ENCODE data around the gene IFNL2. TPM values are rescaled to one million over a fixed set of nuclear protein-coding genes. Genes with fewer than 3 reads are reported as not detected.
A peak's percentile ranks its signal among the peaks of the same experiment; 100 is the strongest.

The IFNL2 gene
- polyA plus RNA-seq, 1 donor from 2014 or later = not detected

DNA sequence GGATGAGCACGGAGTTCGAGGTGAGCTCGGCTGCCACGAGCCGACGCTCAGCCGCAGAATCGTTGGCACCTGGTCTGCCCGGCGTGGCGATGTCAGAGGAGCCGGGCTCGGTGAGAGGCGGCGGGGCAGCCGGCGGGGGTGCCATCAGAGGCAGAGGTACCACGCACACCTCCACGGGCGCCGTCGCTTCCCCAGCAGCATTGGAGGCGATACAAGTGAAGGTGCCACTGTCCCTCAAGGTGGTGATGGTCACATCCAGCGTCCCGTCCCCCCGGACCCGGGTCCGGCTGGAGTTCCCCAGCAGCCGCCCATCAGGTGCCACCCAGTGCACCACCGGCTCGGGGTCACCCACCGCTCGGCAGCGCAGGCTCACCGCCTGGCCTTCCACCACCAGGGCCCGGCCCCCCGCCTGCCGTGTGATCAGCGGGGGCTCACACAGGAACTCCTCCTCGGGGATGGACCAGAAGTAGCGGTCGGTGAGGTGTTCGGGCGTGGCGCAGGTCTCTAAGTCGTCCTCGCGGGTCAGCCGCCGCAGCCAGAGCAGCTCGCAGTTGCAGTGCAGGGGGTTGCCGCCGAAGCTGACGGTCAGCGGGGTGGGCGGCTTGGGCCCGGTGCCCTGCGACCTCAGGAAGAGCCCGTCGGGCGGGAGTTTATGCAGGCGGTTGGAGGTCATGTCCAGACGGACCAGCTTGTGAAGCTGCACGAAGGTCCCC, 46.0 kb downstream of the IFNL2 start:
- Mint-ChIP-seq H3K4me1 (peaks cover 0 to 3% (median 2%) of the 10 kb centered on the region in 3 donors), H3K9me3 (no peaks in the 10 kb centered on the region), H3K27ac (no peak overlapping the region), H3K27me3 (no peaks in the 10 kb centered on the region), H3K36me3 (peaks cover 10% of the 10 kb centered on the region), H3K4me3 (no peak overlapping the region)

DNA sequence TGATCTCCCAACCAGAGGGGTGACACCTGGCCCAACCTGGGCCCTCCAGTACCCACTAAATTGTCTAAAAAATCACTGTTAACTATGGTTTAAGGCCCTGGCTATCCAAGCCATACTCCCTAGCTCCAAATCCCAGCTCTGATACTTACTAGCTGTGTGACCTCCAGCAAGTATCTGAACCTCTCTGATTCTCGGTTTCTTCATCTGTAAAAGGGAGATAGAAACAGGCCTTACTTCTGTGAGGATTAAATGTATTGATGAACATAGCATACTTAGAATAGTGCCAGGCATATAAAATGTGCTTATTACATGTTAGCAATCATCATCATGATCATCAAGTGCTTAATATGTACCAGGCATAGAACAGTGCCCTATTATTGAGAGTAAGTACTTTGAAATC, 47.7 kb downstream of the IFNL2 start:
- H3K36me3 Mint-ChIP-seq = peaks cover 7% of the 10 kb centered on the region
- no peaks in the 10 kb centered on the region for H3K9me3 Mint-ChIP-seq
- no peak overlapping the region for H3K27ac Mint-ChIP-seq
- peaks cover 5% of the 10 kb centered on the region for H3K27me3 Mint-ChIP-seq
- peaks cover 0 to 6% (median 4%) of the 10 kb centered on the region in 3 donors for H3K4me1 Mint-ChIP-seq
- H3K4me3 Mint-ChIP-seq = no peak overlapping the region

DNA sequence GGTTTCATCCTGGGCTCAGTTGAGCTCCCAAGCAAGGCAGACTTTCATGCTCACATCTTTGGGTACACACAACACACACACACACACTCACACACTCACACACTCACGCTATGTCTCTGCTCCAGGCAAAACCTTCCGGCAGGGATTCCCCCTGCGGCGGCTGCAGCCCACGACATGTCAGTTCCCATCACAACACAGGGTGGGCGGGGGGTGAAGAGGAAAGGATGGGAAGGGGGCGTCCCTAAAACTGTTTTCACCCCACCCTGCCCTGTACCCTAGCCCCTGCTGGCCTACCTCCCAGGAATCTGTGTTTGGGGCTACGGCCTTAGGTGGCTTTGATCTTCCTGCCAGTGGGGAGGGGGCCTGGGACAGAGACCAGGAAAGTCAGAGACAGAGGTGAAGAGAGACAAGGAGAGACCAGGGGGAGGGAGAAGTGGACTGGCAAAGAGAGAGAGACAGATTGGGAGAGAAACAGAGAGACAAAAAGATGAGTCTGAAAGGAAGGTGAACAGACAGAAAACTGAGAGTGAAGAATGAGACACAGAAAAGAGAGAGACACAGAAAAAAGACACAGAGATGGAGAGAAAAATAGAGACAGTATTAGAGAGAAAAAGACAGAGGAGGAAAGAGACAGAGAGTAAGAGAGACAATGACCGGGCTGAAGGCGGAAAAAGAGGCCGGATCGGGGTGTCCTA, 48.6 kb downstream of the IFNL2 start:
- Mint-ChIP-seq H3K9me3 (no peaks in the 10 kb centered on the region), H3K4me3 (peak overlapping the region in 1 of 4 donors; percentile 4), H3K27me3 (peaks cover 8% of the 10 kb centered on the region), H3K36me3 (peaks cover 5% of the 10 kb centered on the region), H3K27ac (no peak overlapping the region), H3K4me1 (peaks cover 0 to 13% (median 10%) of the 10 kb centered on the region in 3 donors)

DNA sequence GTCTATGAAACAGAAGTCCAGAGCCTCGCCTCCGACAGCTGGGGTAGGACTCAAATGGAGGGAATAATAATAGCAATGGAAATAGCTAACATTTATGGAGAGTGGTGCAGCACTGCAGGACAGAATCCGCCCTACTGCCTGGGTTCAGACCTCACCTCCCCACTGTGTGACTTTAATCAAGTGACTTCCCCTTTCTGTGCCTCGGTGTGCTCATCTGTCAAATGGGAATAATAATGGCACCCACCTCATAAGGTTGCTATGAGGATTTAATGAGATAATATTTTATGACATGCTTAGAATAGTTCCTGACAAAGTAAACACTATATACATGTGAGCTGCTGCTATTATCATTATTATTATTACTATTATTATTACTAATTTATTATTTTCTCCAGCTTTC, 49.3 kb downstream of the IFNL2 start:
- Mint-ChIP-seq H3K36me3 (peaks cover 5% of the 10 kb centered on the region), H3K27me3 (peaks cover 8% of the 10 kb centered on the region), H3K4me3 (no peak overlapping the region), H3K9me3 (no peaks in the 10 kb centered on the region), H3K27ac (no peak overlapping the region), H3K4me1 (peaks cover 0 to 13% (median 10%) of the 10 kb centered on the region in 3 donors)

DNA sequence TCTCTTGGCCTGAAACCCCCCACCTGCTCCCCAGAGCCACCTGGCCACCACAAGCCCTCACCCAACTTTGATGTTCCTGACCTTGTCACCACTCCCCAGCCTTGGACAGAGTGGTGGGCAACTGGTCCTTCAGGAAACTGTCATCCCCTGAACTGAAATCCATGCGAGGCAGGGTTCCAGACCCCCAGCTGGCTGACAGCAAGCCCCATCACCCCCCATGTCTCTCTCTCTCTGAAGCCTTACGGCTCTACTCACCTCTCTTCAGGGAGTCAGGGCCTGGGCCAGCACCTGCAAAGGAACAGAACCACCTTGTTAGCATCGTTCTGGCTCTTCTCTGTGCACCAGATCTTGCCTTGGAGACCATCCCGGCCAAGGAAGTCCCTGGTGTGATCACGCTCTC, 49.9 kb downstream of the IFNL2 start:
- peaks cover 0 to 15% (median 10%) of the 10 kb centered on the region in 3 donors for H3K4me1 Mint-ChIP-seq
- peaks cover 10% of the 10 kb centered on the region for H3K27me3 Mint-ChIP-seq
- no peak overlapping the region for H3K27ac Mint-ChIP-seq
- H3K9me3 Mint-ChIP-seq = no peaks in the 10 kb centered on the region
- no peak overlapping the region for H3K4me3 Mint-ChIP-seq
- H3K36me3 Mint-ChIP-seq = peaks cover 4% of the 10 kb centered on the region

DNA sequence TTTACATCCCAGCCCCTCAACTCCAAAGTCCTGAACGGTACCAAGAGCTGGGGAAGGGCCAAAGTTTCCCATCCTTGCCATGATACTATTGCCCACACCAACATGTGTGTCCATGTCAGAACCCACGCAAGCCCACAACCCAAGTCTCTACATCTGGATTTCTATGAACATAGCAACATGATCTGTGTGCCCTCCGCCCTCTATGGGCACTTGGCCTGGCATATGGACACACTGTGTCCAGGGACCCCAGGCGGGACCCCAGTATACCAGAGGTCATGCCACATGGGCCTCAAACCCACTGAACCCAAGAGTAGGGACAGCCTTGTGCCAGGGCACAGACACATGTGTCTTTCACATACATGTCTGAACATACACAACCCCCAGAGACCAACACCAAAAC, 50.5 kb downstream of the IFNL2 start:
- peak overlapping the region in 1 of 3 donors; percentile 5 for H3K27ac Mint-ChIP-seq
- peaks cover 0 to 16% (median 9%) of the 10 kb centered on the region in 3 donors for H3K4me1 Mint-ChIP-seq
- H3K36me3 Mint-ChIP-seq = peaks cover 2% of the 10 kb centered on the region
- no peaks in the 10 kb centered on the region for H3K9me3 Mint-ChIP-seq
- peaks cover 10% of the 10 kb centered on the region for H3K27me3 Mint-ChIP-seq
- H3K4me3 Mint-ChIP-seq = peak overlapping the region in 2 of 4 donors; percentile 39 to 72

DNA sequence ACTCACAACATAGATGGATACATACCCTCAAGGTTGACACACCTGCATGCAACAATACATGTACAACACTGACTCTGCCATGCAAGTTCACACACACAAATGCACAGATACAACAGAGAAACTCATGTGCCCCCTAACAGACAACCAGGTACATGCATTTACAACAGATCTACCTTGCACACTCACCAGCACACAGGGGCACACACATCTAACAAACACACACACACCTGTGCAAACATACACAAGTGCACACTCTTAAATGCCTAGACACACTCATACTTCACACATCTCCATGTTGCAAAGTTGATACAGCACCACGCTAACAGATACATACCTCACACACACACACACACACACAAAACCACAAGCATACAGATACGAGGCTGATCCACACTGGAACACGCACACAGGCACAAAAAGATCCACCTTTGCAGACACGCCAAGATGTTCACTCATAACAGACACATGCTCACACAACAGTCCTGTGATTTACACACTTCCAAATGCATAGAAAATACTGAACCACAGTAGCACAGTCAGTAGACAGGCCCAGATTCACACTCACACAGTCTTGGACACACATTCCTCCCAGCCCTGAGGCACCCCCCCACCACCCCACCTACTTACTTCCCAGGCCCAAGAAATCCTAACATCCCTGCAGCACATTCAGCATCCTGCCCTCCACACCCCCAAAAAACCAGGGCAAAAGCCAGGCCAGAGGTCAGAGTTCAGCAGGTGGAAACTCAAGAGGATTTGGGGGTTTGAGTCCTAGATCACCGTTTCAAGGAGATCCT, 51.1 kb downstream of the IFNL2 start:
- H3K9me3 Mint-ChIP-seq = no peaks in the 10 kb centered on the region
- H3K27me3 Mint-ChIP-seq = peaks cover 10% of the 10 kb centered on the region
- peak overlapping the region; percentile 39 to 73 (median 56) for H3K4me3 Mint-ChIP-seq
- peak overlapping the region in 1 of 3 donors; percentile 5 for H3K27ac Mint-ChIP-seq
- peaks cover 4% of the 10 kb centered on the region for H3K36me3 Mint-ChIP-seq
- peaks cover 0 to 16% (median 9%) of the 10 kb centered on the region in 3 donors for H3K4me1 Mint-ChIP-seq

Other genes starting within 250 kb of the IFNL2 start
- gene FBXO27, start 235.8 kb upstream of the IFNL2 start, polyA plus RNA-seq = 0.38 TPM
- gene ACP7, start 184.0 kb upstream of the IFNL2 start, polyA plus RNA-seq = not detected
- gene PAK4, start 142.6 kb upstream of the IFNL2 start, polyA plus RNA-seq = 3.7 TPM
- gene NCCRP1, start 71.4 kb upstream of the IFNL2 start, polyA plus RNA-seq = not detected
- gene SYCN, start 64.1 kb upstream of the IFNL2 start, polyA plus RNA-seq = not detected
- not detected for gene IFNL3, start 23.4 kb upstream of the IFNL2 start, polyA plus RNA-seq
- not detected for gene IFNL4, start 19.5 kb upstream of the IFNL2 start, polyA plus RNA-seq
- not detected for gene IFNL1, start 28.0 kb downstream of the IFNL2 start, polyA plus RNA-seq
- gene LRFN1, start 52.5 kb downstream of the IFNL2 start, polyA plus RNA-seq = 2.2 TPM
- 719 TPM for gene GMFG, start 67.6 kb downstream of the IFNL2 start, polyA plus RNA-seq
- 22.2 TPM for gene SAMD4B, start 74.0 kb downstream of the IFNL2 start, polyA plus RNA-seq
- 64.1 TPM for gene PAF1, start 122.7 kb downstream of the IFNL2 start, polyA plus RNA-seq
- gene MED29, start 123.0 kb downstream of the IFNL2 start, polyA plus RNA-seq = 68.7 TPM
- gene ZFP36, start 138.5 kb downstream of the IFNL2 start, polyA plus RNA-seq = 579 TPM
- 6.5 TPM for gene PLEKHG2, start 144.3 kb downstream of the IFNL2 start, polyA plus RNA-seq
- gene RPS16, start 167.6 kb downstream of the IFNL2 start, polyA plus RNA-seq = 2,255 TPM
- 111 TPM for gene SUPT5H, start 177.2 kb downstream of the IFNL2 start, polyA plus RNA-seq
- 56.8 TPM for gene TIMM50, start 212.4 kb downstream of the IFNL2 start, polyA plus RNA-seq
- 1.5 TPM for gene DLL3, start 230.6 kb downstream of the IFNL2 start, polyA plus RNA-seq
- gene SELENOV, start 246.7 kb downstream of the IFNL2 start, polyA plus RNA-seq = not detected